ENCODE measurements around the gene ZNF697. TPM values are rescaled to one million over a fixed set of nuclear protein-coding genes. Genes with fewer than 3 reads are reported as not detected.

Gene ZNF697
- polyA plus RNA-seq, 1 experiment, result 12.9 TPM

GRCh38 chr1:119635811-119636390 lies 12.2 kb downstream of the ZNF697 start:
- no peak for TF ChIP-seq CTCF (IDR thresholded peaks at IDR 0.05; ENCODE audit: low read depth, low read length)
- ChIA-PET CTCF (interaction anchor here (1.7 to 3.5 kb wide), 2 partner anchors 12 to 39 kb away, joined by 8 to 20 read pairs; partner anchors contain the start of gene ZNF697), POLR2A (interaction anchor here (1.4 kb wide), 1 partner anchor 12 kb away, joined by 4 read pairs; the partner anchor contains the start of gene ZNF697)
- no peak overlapping the region for H3K4me3 ChIP-seq (ENCODE audit: low read depth, low read length)
- DNase-seq (ENCODE audit: low read depth, low spot score), result no peak
- no peaks in the 10 kb centered on the region for H3K27me3 ChIP-seq (ENCODE audit: control insufficient read depth, insufficient read depth, low read length)
- H3K9me3 ChIP-seq (ENCODE audit: control insufficient read depth, insufficient read depth, low read length), result no peaks in the 10 kb centered on the region
- no peak overlapping the region for H3K27ac ChIP-seq (ENCODE audit: low read depth, low read length)

GRCh38 chr1:119634016-119634415 lies 14.1 kb downstream of the ZNF697 start:
- DNase-seq (ENCODE audit: low read depth, low spot score), result no peak
- CTCF ChIA-PET, result interaction anchor here (1.7 to 3.5 kb wide), 3 partner anchors 14 to 41 kb away, joined by 4 to 20 read pairs (median 8); partner anchors contain the start of gene ZNF697
- POLR2A ChIA-PET, result interaction anchor here (1.0 kb wide), 1 partner anchor 14 kb away, joined by 3 read pairs; the partner anchor contains the start of gene ZNF697
- Histone ChIP-seq H3K27me3 (ENCODE audit: control insufficient read depth, insufficient read depth, low read length) (no peaks in the 10 kb centered on the region), H3K9me3 (ENCODE audit: control insufficient read depth, insufficient read depth, low read length) (no peaks in the 10 kb centered on the region), H3K27ac (ENCODE audit: low read depth, low read length) (no peak overlapping the region), H3K4me3 (ENCODE audit: low read depth, low read length) (no peak overlapping the region)
- no peak for TF ChIP-seq CTCF (IDR thresholded peaks at IDR 0.05; ENCODE audit: low read depth, low read length)

GRCh38 chr1:119633575-119633974 lies 14.5 kb downstream of the ZNF697 start:
- ChIA-PET POLR2A (interaction anchor here (1.0 kb wide), 1 partner anchor 15 kb away, joined by 3 read pairs; the partner anchor contains the start of gene ZNF697), CTCF (interaction anchor here (0.9 to 3.5 kb wide), 3 partner anchors 14 to 22 kb away, joined by 3 to 20 read pairs (median 4); partner anchors contain the start of gene ZNF697)
- no peak for TF ChIP-seq CTCF (IDR thresholded peaks at IDR 0.05; ENCODE audit: low read depth, low read length)
- H3K27me3 ChIP-seq (ENCODE audit: control insufficient read depth, insufficient read depth, low read length), result no peaks in the 10 kb centered on the region
- no peaks in the 10 kb centered on the region for H3K9me3 ChIP-seq (ENCODE audit: control insufficient read depth, insufficient read depth, low read length)
- H3K4me3 ChIP-seq (ENCODE audit: low read depth, low read length), result no peak overlapping the region
- H3K27ac ChIP-seq (ENCODE audit: low read depth, low read length), result no peak overlapping the region
- DNase-seq (ENCODE audit: low read depth, low spot score), result no peak

- CTCF ChIA-PET, result interaction anchor here (0.7 to 3.5 kb wide), 5 partner anchors 15 to 29 kb away, joined by 3 to 20 read pairs (median 4); partner anchors contain the start of gene ZNF697
- Histone ChIP-seq H3K27me3 (ENCODE audit: control insufficient read depth, insufficient read depth, low read length) (no peaks in the 10 kb centered on the region), H3K27ac (ENCODE audit: low read depth, low read length) (no peak overlapping the region), H3K9me3 (ENCODE audit: control insufficient read depth, insufficient read depth, low read length) (no peaks in the 10 kb centered on the region), H3K4me3 (ENCODE audit: low read depth, low read length) (no peak overlapping the region)
- POLR2A ChIA-PET, result interaction anchor here (1.6 kb wide), 2 partner anchors 15 to 16 kb away, joined by 3 to 12 read pairs; partner anchors contain the start of gene ZNF697
- TF ChIP-seq CTCF (IDR thresholded peaks at IDR 0.05; ENCODE audit: low read depth, low read length), result no peak
- no peak for DNase-seq (ENCODE audit: low read depth, low spot score)
Observed at GRCh38 chr1:119632841-119633240, 15.2 kb downstream of the ZNF697 start.

GRCh38 chr1:119632103-119632490 lies 16.0 kb downstream of the ZNF697 start:
- Histone ChIP-seq H3K4me3 (ENCODE audit: low read depth, low read length) (no peak overlapping the region), H3K27ac (ENCODE audit: low read depth, low read length) (peak overlapping the region; percentile 55), H3K9me3 (ENCODE audit: control insufficient read depth, insufficient read depth, low read length) (no peaks in the 10 kb centered on the region), H3K27me3 (ENCODE audit: control insufficient read depth, insufficient read depth, low read length) (no peaks in the 10 kb centered on the region)
- ChIA-PET POLR2A (interaction anchor here (1.6 kb wide), 2 partner anchors 15 to 16 kb away, joined by 3 to 12 read pairs; partner anchors contain the start of gene ZNF697), CTCF (interaction anchor here (0.7 to 1.6 kb wide), 3 partner anchors 16 to 44 kb away, joined by 3 to 5 read pairs (median 4); partner anchors contain the start of gene ZNF697)
- no peak for TF ChIP-seq CTCF (IDR thresholded peaks at IDR 0.05; ENCODE audit: low read depth, low read length)
- DNase-seq (ENCODE audit: low read depth, low spot score), result no peak
